ENCODE results near the gene ARHGAP23.

ARHGAP23 gene

GRCh38 chr17:38424297-38424972 is 3.8 kb upstream of the ARHGAP23 start:
- TF ChIP-seq, protein P1, sequence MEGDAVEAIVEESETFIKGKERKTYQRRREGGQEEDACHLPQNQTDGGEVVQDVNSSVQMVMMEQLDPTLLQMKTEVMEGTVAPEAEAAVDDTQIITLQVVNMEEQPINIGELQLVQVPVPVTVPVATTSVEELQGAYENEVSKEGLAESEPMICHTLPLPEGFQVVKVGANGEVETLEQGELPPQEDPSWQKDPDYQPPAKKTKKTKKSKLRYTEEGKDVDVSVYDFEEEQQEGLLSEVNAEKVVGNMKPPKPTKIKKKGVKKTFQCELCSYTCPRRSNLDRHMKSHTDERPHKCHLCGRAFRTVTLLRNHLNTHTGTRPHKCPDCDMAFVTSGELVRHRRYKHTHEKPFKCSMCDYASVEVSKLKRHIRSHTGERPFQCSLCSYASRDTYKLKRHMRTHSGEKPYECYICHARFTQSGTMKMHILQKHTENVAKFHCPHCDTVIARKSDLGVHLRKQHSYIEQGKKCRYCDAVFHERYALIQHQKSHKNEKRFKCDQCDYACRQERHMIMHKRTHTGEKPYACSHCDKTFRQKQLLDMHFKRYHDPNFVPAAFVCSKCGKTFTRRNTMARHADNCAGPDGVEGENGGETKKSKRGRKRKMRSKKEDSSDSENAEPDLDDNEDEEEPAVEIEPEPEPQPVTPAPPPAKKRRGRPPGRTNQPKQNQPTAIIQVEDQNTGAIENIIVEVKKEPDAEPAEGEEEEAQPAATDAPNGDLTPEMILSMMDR (conservative IDR thresholded peaks at IDR 0.05) = no peak
- no peak for TF ChIP-seq ZFX (IDR thresholded peaks at IDR 0.05)
- no peak overlapping the region for H3K27ac ChIP-seq

- no peak for TF ChIP-seq ZFX (IDR thresholded peaks at IDR 0.05)
- TF ChIP-seq, protein P1 (conservative IDR thresholded peaks at IDR 0.05) = no peak
- no peak overlapping the region for H3K27ac ChIP-seq
Measured at GRCh38 chr17:38425031-38425430, 3.2 kb upstream of the ARHGAP23 start.

DNA sequence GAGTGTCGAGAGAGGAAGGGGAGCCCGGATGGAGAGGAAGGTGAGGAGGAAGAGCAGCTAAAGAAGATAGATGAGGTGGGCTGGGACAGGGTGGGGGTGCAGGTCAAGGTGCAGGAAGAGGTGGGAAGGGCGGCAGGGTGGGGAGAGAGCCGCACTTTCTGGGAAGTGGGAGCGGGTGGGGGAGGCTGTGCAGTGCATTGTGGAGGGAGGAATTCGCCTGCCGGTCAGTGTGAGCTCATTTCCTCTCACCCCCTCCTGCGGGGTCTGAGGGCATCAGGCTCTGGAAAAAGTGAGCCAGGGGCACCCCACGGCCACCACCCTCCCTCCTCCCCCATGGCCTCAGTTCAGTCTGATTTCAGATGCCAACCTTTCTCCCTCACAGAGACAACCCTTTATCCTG is 2.5 kb upstream of the ARHGAP23 start:
- no peak for TF ChIP-seq ZFX (IDR thresholded peaks at IDR 0.05)
- TF ChIP-seq, protein P1 (conservative IDR thresholded peaks at IDR 0.05) = no peak
- no peak overlapping the region for H3K27ac ChIP-seq

DNA sequence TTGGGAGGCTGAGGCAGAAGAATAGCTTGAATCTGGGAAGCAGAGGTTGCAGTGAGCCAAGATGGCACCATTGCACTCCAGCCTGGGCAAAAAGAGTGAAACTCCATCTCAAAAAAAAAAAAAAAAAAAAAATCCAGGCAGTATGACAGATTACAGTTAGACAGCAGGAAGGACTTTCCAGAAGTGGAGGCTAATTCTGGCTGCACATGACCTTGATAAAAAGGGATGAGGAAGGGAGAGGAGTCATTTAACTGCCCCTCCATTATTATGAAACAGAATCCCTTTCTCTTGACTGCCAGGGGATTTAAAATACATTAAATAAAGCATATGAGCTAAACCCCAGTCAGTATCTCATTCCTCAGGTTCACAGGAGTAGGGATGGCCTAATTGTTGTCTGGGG is 1.8 kb upstream of the ARHGAP23 start:
- H3K27ac ChIP-seq = no peak overlapping the region

DNA sequence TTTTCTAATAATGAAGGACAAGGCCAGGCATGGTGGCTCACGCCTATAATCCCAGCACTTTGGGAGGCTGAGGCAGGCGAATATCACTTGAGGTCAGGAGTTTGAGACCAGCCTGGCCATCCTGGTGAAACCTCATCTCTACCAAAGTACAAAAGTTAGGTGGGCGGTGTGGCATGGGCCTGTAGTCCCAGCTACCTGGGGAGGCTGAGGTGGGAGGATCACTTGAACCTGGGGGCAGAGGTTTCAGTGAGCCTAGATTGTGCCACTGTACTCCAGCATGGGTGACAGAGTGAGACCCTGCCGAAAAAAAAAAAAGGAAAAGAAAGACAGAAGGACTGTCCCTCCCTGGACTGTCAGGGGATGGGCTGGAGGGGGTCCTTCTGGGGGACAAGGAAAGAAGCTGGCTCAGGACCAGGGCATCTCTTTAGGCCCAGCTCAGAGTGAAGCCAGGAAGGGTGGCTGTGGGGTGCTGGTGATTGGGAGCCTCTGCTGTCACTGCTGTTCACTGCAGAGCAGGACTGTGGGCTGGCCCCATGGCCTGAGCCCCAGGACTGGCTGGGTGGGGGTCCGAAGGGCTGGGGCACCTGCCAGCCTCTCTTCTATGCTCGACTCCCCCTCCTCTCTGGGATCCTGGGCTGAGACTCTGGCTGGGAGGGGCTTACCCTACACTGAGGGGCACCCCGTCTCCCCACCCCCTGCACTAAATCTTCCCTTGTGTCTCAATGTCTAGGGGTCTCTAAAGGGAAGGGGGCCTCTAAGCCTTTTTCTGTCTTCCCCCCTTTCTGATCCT is 909 bp upstream of the ARHGAP23 start:
- no peak overlapping the region for H3K27ac ChIP-seq
- no peak for TF ChIP-seq ZFX (IDR thresholded peaks at IDR 0.05)
- TF ChIP-seq, protein P1 (conservative IDR thresholded peaks at IDR 0.05) = no peak

More for the DNA sequence above, 1.8 kb upstream of the ARHGAP23 start:
- TF ChIP-seq, protein P1 (conservative IDR thresholded peaks at IDR 0.05) = no peak
- no peak for TF ChIP-seq ZFX (IDR thresholded peaks at IDR 0.05)

- no peak overlapping the region for H3K27ac ChIP-seq
- TF ChIP-seq, protein P1 (conservative IDR thresholded peaks at IDR 0.05) = no peak
- TF ChIP-seq ZFX (IDR thresholded peaks at IDR 0.05) = no peak
Measured at GRCh38 chr17:38428643-38429371, 543 bp downstream of the ARHGAP23 start.

Data from C4-2B (cell line).